K562 (cell line): ENCODE results near the gene ZNF195. TPM values are rescaled to one million over a fixed set of nuclear protein-coding genes. Genes with fewer than 3 reads are reported as not detected.

Experiments used
- ATAC-seq: fragments of 200-7000 bp; cut with Tn5 transposase; 3 replicates; pipeline ENCODE4 v1.9.1; 2020; ENCODE audit warnings: moderate library complexity
- BruUV-seq: library from RNA; stranded (reverse); fragments of 400-500 nt; replicated peaks from 2 replicates; lab custom pipeline; 2021; lab: Mats Ljungman, UMichigan
- CTCF ChIA-PET: fragments of 300-600 bp; formaldehyde crosslinking; extraction: SDS; loops from one replicate; lab custom pipeline; 2021; ENCODE audit warnings: low intra/inter-chr PET ratio; lab: Yijun Ruan, JAX
- POLR2A ChIA-PET: fragments of 300-600, 350-650 bp; sonication (Branson Sonifier 250); formaldehyde crosslinking; extraction: SDS; loops from one replicate; lab custom pipeline; 2021; ENCODE audit warnings: antibody characterized with exemption, inconsistent platforms; lab: Yijun Ruan, JAX
- DNase-seq, 4 experiments: peaks; one replicate each; pipeline versions ENCODE4 v3.0.0 to v3.0.0-alpha.2; 2011 to 2018; ENCODE audit warnings: low spot score in 3 of 4, mixed read lengths in 3 of 4; ENCODE audit errors: extremely low read depth in 1 of 4
- FAIRE-seq: peaks from 2 replicates; lab custom pipeline; 2011; peaks lifted over from hg19 to GRCh38; lab: Jason Lieb, UNC
- H2AFZ ChIP-seq: 2 replicates; pipeline ENCODE4 v1.6.0; 2011; ENCODE audit warnings: low read depth, low read length, control low read depth, inconsistent platforms
- H3K27ac ChIP-seq: fragments of 200-600 bp; 3 replicates; pipeline ENCODE4 v1.8.0; 2011; ENCODE audit warnings: low read depth, mild to moderate bottlenecking, control low read depth, inconsistent platforms, low read length, moderate library complexity, mixed read lengths; ENCODE audit errors: extremely low read depth
- H3K27me3 ChIP-seq, 2 experiments: fragments of 300-600 bp in 1 of 2; 2 replicates in 1 of 2; 3 replicates in 1 of 2; pipeline versions ENCODE4 v1.6.0 to v1.8.0; 2011; ENCODE audit warnings: inconsistent platforms in 2 of 2, low read length in 2 of 2, mild to moderate bottlenecking in 1 of 2, mixed read lengths in 1 of 2, moderate library complexity in 1 of 2; ENCODE audit not compliant: control insufficient read depth in 2 of 2, insufficient read depth in 2 of 2
- H3K36me3 ChIP-seq: fragments of 300-600 bp; 3 replicates; pipeline ENCODE4 v1.8.0; 2011; ENCODE audit warnings: mild to moderate bottlenecking, low read length, inconsistent platforms; ENCODE audit not compliant: control insufficient read depth, insufficient read depth
- H3K4me1 ChIP-seq, 2 experiments: fragments of 200-600 bp in 1 of 2; replicated peaks in 1 of 2; 2 replicates in 1 of 2; 3 replicates in 1 of 2; pipeline versions ENCODE4 v1.5.1 to v1.8.0; 2011; ENCODE audit warnings: inconsistent platforms in 2 of 2, low read length in 2 of 2, mild to moderate bottlenecking in 1 of 2, mixed read lengths in 1 of 2, moderate library complexity in 1 of 2; ENCODE audit not compliant: control insufficient read depth in 2 of 2, insufficient read depth in 2 of 2
- H3K4me2 ChIP-seq: 2 replicates; pipeline ENCODE4 v1.6.1; 2011; ENCODE audit warnings: low read length, control low read depth, inconsistent platforms, mixed read lengths; ENCODE audit not compliant: insufficient read depth
- H3K4me3 ChIP-seq: fragments of 200-600 bp; sonication (generic), shearing (Covaris generic); 2 replicates; pipeline ENCODE4 v1.5.1; 2016; ENCODE audit warnings: control low read depth, inconsistent platforms
- H3K79me2 ChIP-seq: fragments of 200-600 bp; 3 replicates; pipeline ENCODE4 v1.8.0; 2011; ENCODE audit warnings: low read length, inconsistent platforms; ENCODE audit not compliant: control insufficient read depth, insufficient read depth
- H3K9ac ChIP-seq, 2 experiments: 2 replicates each; pipeline versions ENCODE4 v1.6.0 to v1.6.1; 2011; ENCODE audit warnings: low read depth in 2 of 2, low read length in 2 of 2, control low read depth in 1 of 2, inconsistent platforms in 1 of 2, mild to moderate bottlenecking in 1 of 2, mixed read lengths in 1 of 2; ENCODE audit not compliant: insufficient read depth in 1 of 2
- H3K9me1 ChIP-seq: one replicate; pipeline ENCODE4 v1.6.0; 2011; ENCODE audit warnings: inconsistent platforms, mild to moderate bottlenecking, low read length, moderate library complexity; ENCODE audit not compliant: control insufficient read depth, insufficient read depth
- H3K9me3 ChIP-seq: replicated peaks from 2 replicates; pipeline ENCODE4 v1.5.1; 2011; ENCODE audit warnings: low read depth, low read length, inconsistent platforms; ENCODE audit not compliant: control insufficient read depth, insufficient read depth
- H4K20me1 ChIP-seq: replicated peaks from 2 replicates; pipeline ENCODE4 v1.6.1; 2011; ENCODE audit warnings: low read length, inconsistent platforms, mixed read lengths; ENCODE audit not compliant: control insufficient read depth, insufficient read depth
- GTF2F1 ChIP-seq: IDR thresholded peaks from 2 replicates; pipeline ENCODE4 v1.6.1; 2011; ENCODE audit warnings: low read depth, low read length, improper control_type of control experiment
- L3MBTL2 ChIP-seq: fragments of 450-650 bp; IDR thresholded peaks from 2 replicates; pipeline ENCODE4 v1.6.1; 2016; ENCODE audit warnings: mild to moderate bottlenecking, moderate library complexity
- POLR2A ChIP-seq: fragments of 450-650 bp; conservative IDR thresholded peaks from 2 replicates; pipeline ENCODE4 v1.6.1; 2016
- POLR2G ChIP-seq: fragments of 200-400 bp; formaldehyde crosslinking; IDR thresholded peaks from 2 replicates; pipeline ENCODE4 v1.6.1; 2017; ENCODE audit warnings: low read depth, mild to moderate bottlenecking, antibody characterized with exemption, low read length, moderate library complexity
- POLR2H ChIP-seq: IDR thresholded peaks from 2 replicates; pipeline ENCODE4 v1.6.1; 2016; ENCODE audit warnings: missing genetic modification characterization, low read depth, mild to moderate bottlenecking, control low read depth, missing compliant biosample characterization, moderate library complexity
- SMAD4 ChIP-seq: fragments of 250-450 bp; sonication (Bioruptor Pico); conservative IDR thresholded peaks from 2 replicates; pipeline ENCODE4 v1.8.0; 2021; ENCODE audit warnings: inconsistent platforms, mild to moderate bottlenecking, moderate library complexity
- ZNF75A ChIP-seq: fragments of 450-650 bp; formaldehyde crosslinking; IDR thresholded peaks from 2 replicates; pipeline ENCODE4 v1.4.0; 2020; ENCODE audit warnings: mild to moderate bottlenecking
- WGBS: fragments of 100-300 bp; shearing (Covaris generic); methylation state at CpG from one replicate; pipeline ENCODE4 v1.1.6; 2016; ENCODE audit warnings: low coverage, mixed read lengths; ENCODE audit not compliant: insufficient coverage; ENCODE audit errors: missing lambda C conversion rate; 5-methylcytosine and 5-hydroxymethylcytosine counted together
- in situ Hi-C: fragments of 300-500 bp; cut with MboI; formaldehyde crosslinking; loops from 4 replicates; pipeline ENCODE4 v1.15.0; 2018; ENCODE audit warnings: inconsistent platforms, mixed read lengths
- intact Hi-C: fragments of 100-400 bp; cut with micrococcal nuclease; formaldehyde crosslinking; loops from 2 replicates; pipeline ENCODE4 v1.14.2; 2022
- polyA plus RNA-seq, 8 experiments: library from polyadenylated mRNA; depleted of rRNA in 4 of 8; stranded (reverse) in 5 of 8; unstranded in 3 of 8; fragments of >200 nt; fragmentation: Nextera tagmentation in 2 of 8; fragmentation: Illumina TruSeq in 1 of 8; extraction: Ambion mirVana in 2 of 8; extraction: Trizol in 1 of 8; gene quantifications; 2 replicates each; pipeline versions ENCODE4 v1.2.1 to v1.2.3, GENCODE V29; 2011 to 2014; ENCODE audit warnings: inconsistent platforms in 1 of 8, missing spikeins in 1 of 8
- total RNA-seq, 7 experiments: library from RNA; depleted of rRNA in 6 of 7; stranded (reverse); fragments of >200 nt in 6 of 7; fragmentation: Illumina TruSeq in 2 of 7; extraction: Trizol in 2 of 7; gene quantifications; 2 replicates each; pipeline versions ENCODE4 v1.2.1 to v1.2.3, GENCODE V29; 2011 to 2021; ENCODE audit warnings: low replicate concordance in 1 of 7
- TF ChIP-seq, protein P1 (sequence below): fragments of 450-650 bp; IDR thresholded peaks from 2 replicates; pipeline ENCODE4 v1.6.1; 2016; ENCODE audit warnings: mild to moderate bottlenecking, moderate library complexity
- TF ChIP-seq, protein P2 (sequence below), 2 experiments: IDR thresholded peaks; 2 replicates each; pipeline ENCODE4 v1.6.1; 2011; ENCODE audit warnings: borderline replicate concordance in 1 of 2, control low read depth in 1 of 2, low read depth in 1 of 2, low read length in 1 of 2, mild to moderate bottlenecking in 1 of 2, mixed read lengths in 1 of 2, moderate library complexity in 1 of 2; ENCODE audit not compliant: insufficient read depth in 1 of 2, insufficient read length in 1 of 2, poor library complexity in 1 of 2, severe bottlenecking in 1 of 2; ENCODE audit errors: extremely low read depth in 1 of 2

ZNF195 gene
- total and polyA plus RNA-seq, 9 of the 15 experiments (the other 6 are each of a cell fraction or from before 2014, with no cell fraction given) = 42.1 to 75.5 (median 60.4) TPM

DNA sequence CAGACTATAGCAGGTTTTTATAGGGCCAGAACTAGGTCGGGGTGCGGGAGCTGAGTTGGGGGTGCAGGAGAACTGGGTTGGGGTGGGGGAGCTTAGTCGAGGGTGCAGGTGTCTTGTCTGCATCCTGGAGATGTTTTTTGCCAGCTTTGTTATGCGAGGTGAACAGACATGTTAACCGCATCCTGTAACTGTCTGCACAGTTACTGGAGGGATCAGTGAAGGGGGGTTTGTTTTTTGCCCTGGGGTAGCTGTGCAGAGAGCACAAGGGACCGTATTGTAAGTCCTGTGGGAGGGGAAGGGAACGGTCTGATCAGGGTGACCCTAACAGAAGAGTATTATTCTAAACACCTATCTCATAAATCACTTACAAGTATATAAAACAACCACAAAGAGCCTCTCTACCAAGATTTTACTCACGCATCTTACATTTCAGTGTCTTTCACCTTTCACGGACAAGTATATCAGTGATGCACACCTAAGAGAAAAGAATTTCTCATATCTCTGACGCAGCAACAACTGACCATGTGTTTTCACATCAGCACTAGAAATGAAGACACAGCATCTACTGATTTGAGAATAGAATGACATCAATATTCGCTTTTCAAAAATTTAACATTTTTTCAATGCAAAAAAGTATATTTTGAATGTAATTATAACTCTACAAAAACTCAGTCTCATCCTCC, 20.8 kb downstream of the ZNF195 start:
- no peak for DNase-seq
- Histone ChIP-seq H3K27ac (no peak overlapping the region), H2AFZ (no peak overlapping the region), H3K36me3 (peaks cover 41% of the 10 kb centered on the region), H3K4me3 (no peak overlapping the region), H3K4me1 (no peaks in the 10 kb centered on the region), H3K9me3 (peaks cover 47% of the 10 kb centered on the region), H3K9me1 (no peaks in the 10 kb centered on the region), H3K4me2 (no peak overlapping the region), H4K20me1 (no peaks in the 10 kb centered on the region), H3K27me3 (no peaks in the 10 kb centered on the region), H3K9ac (no peak overlapping the region), H3K79me2 (no peaks in the 10 kb centered on the region)
- ATAC-seq = peak; percentile 36; the same call in 2 of the 3 replicates
- POLR2A ChIA-PET = interaction anchor here (1.9 kb wide), 1 partner anchor 21 kb away, joined by 7 read pairs; the partner anchor contains the start of gene ZNF195
- FAIRE-seq = no peak
- CTCF ChIA-PET = no interaction called here
- in situ Hi-C loops = no loop called here
- no TSS peak for BruUV-seq
- 86% methylated on average over 10 of the region's 11 CpGs for WGBS
- intact Hi-C loops = no loop called here
- TF ChIP-seq POLR2G (peak; percentile 44; the same call in 1 of the 2 replicates), SMAD4 (CRISPR knock-in tag) (no peak), L3MBTL2 (peak; percentile 56), GTF2F1 (0 out of 2 replicates have a peak, but pooled peaks have one; percentile 46), ZNF75A (CRISPR knock-in tag) (0 out of 2 replicates have a peak, but pooled peaks have one; percentile 16), POLR2A (0 out of 2 replicates have a peak, but pooled peaks have one; percentile 14), POLR2H (tag) (peak; percentile 4; the same call in 1 of the 2 replicates)
- TF ChIP-seq, protein P1, sequence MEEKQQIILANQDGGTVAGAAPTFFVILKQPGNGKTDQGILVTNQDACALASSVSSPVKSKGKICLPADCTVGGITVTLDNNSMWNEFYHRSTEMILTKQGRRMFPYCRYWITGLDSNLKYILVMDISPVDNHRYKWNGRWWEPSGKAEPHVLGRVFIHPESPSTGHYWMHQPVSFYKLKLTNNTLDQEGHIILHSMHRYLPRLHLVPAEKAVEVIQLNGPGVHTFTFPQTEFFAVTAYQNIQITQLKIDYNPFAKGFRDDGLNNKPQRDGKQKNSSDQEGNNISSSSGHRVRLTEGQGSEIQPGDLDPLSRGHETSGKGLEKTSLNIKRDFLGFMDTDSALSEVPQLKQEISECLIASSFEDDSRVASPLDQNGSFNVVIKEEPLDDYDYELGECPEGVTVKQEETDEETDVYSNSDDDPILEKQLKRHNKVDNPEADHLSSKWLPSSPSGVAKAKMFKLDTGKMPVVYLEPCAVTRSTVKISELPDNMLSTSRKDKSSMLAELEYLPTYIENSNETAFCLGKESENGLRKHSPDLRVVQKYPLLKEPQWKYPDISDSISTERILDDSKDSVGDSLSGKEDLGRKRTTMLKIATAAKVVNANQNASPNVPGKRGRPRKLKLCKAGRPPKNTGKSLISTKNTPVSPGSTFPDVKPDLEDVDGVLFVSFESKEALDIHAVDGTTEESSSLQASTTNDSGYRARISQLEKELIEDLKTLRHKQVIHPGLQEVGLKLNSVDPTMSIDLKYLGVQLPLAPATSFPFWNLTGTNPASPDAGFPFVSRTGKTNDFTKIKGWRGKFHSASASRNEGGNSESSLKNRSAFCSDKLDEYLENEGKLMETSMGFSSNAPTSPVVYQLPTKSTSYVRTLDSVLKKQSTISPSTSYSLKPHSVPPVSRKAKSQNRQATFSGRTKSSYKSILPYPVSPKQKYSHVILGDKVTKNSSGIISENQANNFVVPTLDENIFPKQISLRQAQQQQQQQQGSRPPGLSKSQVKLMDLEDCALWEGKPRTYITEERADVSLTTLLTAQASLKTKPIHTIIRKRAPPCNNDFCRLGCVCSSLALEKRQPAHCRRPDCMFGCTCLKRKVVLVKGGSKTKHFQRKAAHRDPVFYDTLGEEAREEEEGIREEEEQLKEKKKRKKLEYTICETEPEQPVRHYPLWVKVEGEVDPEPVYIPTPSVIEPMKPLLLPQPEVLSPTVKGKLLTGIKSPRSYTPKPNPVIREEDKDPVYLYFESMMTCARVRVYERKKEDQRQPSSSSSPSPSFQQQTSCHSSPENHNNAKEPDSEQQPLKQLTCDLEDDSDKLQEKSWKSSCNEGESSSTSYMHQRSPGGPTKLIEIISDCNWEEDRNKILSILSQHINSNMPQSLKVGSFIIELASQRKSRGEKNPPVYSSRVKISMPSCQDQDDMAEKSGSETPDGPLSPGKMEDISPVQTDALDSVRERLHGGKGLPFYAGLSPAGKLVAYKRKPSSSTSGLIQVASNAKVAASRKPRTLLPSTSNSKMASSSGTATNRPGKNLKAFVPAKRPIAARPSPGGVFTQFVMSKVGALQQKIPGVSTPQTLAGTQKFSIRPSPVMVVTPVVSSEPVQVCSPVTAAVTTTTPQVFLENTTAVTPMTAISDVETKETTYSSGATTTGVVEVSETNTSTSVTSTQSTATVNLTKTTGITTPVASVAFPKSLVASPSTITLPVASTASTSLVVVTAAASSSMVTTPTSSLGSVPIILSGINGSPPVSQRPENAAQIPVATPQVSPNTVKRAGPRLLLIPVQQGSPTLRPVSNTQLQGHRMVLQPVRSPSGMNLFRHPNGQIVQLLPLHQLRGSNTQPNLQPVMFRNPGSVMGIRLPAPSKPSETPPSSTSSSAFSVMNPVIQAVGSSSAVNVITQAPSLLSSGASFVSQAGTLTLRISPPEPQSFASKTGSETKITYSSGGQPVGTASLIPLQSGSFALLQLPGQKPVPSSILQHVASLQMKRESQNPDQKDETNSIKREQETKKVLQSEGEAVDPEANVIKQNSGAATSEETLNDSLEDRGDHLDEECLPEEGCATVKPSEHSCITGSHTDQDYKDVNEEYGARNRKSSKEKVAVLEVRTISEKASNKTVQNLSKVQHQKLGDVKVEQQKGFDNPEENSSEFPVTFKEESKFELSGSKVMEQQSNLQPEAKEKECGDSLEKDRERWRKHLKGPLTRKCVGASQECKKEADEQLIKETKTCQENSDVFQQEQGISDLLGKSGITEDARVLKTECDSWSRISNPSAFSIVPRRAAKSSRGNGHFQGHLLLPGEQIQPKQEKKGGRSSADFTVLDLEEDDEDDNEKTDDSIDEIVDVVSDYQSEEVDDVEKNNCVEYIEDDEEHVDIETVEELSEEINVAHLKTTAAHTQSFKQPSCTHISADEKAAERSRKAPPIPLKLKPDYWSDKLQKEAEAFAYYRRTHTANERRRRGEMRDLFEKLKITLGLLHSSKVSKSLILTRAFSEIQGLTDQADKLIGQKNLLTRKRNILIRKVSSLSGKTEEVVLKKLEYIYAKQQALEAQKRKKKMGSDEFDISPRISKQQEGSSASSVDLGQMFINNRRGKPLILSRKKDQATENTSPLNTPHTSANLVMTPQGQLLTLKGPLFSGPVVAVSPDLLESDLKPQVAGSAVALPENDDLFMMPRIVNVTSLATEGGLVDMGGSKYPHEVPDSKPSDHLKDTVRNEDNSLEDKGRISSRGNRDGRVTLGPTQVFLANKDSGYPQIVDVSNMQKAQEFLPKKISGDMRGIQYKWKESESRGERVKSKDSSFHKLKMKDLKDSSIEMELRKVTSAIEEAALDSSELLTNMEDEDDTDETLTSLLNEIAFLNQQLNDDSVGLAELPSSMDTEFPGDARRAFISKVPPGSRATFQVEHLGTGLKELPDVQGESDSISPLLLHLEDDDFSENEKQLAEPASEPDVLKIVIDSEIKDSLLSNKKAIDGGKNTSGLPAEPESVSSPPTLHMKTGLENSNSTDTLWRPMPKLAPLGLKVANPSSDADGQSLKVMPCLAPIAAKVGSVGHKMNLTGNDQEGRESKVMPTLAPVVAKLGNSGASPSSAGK = peak; percentile 66
- TF ChIP-seq, protein P2, sequence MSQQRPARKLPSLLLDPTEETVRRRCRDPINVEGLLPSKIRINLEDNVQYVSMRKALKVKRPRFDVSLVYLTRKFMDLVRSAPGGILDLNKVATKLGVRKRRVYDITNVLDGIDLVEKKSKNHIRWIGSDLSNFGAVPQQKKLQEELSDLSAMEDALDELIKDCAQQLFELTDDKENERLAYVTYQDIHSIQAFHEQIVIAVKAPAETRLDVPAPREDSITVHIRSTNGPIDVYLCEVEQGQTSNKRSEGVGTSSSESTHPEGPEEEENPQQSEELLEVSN (IDR thresholded peaks at IDR 0.05; ENCODE audit: borderline replicate concordance in 1 of 2, extremely low read depth in 1 of 2, insufficient read depth in 1 of 2, insufficient read length in 1 of 2, low read depth in 1 of 2, low read length in 1 of 2, poor library complexity in 1 of 2, severe bottlenecking in 1 of 2) = peak in 1 of 2 experiments; percentile 6
